ENCODE measurements around the gene UFSP1. TPM values are rescaled to one million over a fixed set of nuclear protein-coding genes. Genes with fewer than 3 reads are reported as not detected.

Gene UFSP1
- total RNA-seq, 4 donors from 2014 or later, result 4.7 to 8.0 (median 7.3) TPM

DNA sequence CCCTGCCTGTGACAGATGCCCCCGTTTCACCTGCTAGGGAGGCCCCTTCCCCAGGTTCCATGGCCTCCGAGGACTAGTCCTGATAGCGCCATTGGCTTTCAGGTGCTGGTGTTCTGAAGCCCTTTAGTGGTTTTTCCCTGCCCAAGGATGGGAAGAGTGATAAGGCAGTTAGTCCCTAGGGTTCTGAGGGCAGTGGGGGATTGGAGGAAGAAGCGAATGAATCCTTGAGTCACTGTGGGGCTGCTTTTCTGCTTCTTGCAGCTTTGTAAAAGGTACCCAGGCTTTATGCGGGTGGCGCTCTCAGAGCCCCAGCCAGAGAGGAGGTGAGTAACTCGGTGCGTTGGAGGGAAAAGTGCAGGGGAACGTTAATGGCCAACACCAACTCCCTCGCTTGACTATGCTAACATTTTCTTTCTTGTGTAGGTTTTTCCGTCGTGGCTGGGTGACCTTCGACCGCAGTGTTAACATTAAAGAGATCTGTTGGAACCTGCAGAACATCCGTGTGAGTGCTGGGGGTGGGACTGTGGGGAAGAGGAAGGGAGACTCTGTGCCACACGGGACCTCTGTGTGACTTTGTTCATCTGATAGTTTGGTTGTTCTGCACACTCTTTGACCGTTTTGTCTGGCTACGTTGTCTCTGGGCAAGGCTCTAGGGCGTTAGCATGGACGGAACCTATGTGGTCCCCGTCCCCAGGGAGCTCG, 3.9 kb downstream of the UFSP1 start:
- TF ChIP-seq, protein P1, sequence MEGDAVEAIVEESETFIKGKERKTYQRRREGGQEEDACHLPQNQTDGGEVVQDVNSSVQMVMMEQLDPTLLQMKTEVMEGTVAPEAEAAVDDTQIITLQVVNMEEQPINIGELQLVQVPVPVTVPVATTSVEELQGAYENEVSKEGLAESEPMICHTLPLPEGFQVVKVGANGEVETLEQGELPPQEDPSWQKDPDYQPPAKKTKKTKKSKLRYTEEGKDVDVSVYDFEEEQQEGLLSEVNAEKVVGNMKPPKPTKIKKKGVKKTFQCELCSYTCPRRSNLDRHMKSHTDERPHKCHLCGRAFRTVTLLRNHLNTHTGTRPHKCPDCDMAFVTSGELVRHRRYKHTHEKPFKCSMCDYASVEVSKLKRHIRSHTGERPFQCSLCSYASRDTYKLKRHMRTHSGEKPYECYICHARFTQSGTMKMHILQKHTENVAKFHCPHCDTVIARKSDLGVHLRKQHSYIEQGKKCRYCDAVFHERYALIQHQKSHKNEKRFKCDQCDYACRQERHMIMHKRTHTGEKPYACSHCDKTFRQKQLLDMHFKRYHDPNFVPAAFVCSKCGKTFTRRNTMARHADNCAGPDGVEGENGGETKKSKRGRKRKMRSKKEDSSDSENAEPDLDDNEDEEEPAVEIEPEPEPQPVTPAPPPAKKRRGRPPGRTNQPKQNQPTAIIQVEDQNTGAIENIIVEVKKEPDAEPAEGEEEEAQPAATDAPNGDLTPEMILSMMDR (IDR thresholded peaks at IDR 0.05), result no peak
- DNase-seq (ENCODE audit: low spot score) (no peak), ATAC-seq (ENCODE audit: low FRiP score) (no peak)

DNA sequence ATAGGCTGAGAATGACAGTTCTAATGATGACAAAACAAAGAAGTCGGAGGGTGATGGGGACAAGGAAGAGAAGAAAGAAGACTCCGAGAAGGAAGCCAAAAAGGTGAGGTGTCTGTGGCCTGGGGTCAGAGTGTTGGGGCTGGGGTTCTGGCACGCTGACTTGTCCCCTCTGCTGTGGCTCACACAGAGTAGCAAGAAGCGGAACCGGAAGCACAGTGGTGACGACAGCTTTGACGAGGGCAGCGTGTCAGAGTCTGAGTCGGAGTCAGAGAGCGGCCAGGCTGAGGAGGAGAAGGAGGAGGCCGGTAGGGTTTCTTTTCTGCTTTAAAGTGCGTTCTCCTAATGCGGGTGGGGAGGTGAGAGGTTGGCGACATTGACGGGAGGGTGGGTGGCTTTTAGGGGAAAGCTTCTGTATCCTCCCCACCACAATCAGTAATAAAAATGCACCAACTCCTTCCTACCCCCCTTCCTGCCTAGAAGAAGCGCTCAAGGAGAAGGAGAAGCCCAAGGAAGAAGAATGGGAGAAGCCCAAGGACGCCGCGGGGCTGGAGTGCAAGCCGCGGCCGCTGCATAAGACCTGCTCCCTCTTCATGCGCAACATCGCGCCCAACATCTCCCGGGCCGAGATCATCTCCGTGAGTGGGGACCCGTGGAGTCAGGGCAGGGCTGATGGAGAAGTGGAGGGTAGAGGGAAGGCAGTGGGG, 4.6 kb downstream of the UFSP1 start:
- ATAC-seq (ENCODE audit: low FRiP score) (no peak), DNase-seq (ENCODE audit: low spot score) (no peak)
- TF ChIP-seq, protein P1 (IDR thresholded peaks at IDR 0.05), result no peak

DNA sequence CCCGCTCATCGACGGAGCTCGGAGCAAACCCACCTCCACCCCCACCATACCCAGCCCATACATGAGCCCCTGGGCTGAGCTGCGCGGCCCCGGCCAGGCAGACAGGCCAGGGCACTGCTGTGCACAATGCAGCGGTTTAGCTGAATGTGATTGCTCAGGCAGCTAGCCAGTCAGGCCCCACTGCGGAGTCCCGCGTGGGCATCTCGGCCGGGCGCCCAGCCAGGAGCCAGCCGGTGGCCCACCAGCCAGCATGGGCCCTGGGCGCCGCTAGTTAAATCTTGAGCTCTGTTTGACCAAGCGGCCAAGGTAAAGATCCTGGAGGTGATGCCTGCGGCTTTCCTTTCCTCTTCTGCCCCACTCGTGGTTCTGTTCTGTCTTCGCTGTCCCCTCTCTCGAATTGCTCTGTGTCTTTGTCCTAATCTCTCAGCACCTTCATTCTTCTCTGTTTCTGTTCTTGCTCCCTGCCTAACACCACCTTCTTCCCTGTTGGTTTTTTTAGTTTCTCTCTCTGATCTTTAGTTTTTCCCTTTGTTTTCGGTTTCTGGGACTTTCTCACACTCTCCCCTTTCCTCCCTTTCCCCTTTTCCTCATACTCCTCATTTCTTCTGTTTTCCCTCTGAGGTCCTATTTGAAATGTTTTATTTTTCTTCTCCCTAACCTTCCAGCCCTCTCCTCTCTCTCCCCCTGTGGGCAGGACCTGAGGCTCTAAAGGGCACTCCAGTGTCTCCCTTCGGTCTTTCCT, 6.6 kb downstream of the UFSP1 start:
- ATAC-seq (ENCODE audit: low FRiP score), result no peak
- TF ChIP-seq, protein P1 (IDR thresholded peaks at IDR 0.05), result no peak

DNA sequence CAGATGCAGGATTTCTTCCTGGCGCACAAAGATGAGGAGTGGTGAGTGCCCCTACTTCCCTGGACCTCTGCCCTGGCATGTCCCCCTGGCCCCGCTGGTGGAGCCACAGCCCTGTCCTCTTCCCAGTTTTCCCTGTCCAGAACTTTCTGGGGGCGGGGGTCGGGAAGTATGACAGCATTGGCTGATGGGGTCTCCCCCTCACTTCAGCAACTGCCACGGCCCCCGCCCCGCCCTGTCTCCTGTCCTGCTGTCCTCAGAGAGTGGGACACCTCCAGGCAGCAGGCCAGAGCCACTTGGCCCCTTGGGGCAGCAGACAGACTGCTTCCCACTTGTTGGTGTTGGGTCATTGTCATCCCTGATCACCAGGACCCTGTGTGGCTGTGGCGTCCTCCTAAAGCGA, 7.3 kb downstream of the UFSP1 start:
- TF ChIP-seq, protein P1 (IDR thresholded peaks at IDR 0.05), result no peak
- no peak for DNase-seq (ENCODE audit: low spot score)
- no peak for ATAC-seq (ENCODE audit: low FRiP score)

More for the DNA sequence above, 6.6 kb downstream of the UFSP1 start:
- DNase-seq (ENCODE audit: low spot score), result no peak

DNA sequence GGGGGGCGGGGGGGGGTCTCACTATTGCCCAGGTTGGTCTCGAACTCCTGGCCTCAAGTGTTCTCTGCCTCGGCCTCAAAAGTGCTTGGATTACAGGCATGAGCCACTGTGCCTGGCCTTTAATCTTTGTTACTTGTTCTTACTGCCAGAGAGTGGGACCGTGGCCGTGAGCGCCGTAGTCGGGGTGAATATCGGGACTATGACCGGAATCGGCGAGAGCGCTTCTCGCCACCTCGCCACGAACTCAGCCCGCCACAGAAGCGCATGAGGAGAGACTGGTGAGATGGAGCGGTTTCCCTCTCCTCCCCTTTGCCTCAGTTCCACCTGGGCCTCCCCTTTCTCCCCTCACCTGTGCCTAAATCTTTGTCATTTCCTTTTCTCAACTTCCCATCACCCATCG, 8.4 kb downstream of the UFSP1 start:
- TF ChIP-seq, protein P1 (IDR thresholded peaks at IDR 0.05), result no peak
- no peak for ATAC-seq (ENCODE audit: low FRiP score)
- no peak for DNase-seq (ENCODE audit: low spot score)

DNA sequence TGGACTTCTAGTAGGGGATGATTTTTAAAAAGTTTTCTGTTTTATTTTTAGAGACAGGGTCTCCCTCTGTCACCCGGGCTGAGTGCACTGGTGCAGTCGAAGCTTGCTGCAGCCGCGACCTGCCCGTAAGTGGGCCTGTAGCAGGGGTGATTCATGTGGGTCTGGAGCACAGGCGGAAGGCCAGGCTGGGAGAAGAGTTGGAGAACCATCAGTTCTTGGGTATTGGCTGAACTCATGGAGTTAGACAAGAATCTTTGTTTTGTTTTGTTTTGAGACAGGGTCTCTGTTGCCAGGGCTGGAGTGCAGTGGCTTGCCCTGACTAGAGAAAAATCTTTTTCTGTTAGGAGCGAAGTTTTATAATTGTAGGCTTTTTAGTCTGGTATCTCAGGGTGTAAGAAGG, 8.9 kb downstream of the UFSP1 start:
- ATAC-seq (ENCODE audit: low FRiP score), result no peak
- TF ChIP-seq, protein P1 (IDR thresholded peaks at IDR 0.05), result no peak
- no peak for DNase-seq (ENCODE audit: low spot score)

Data from omental fat pad (tissue), 4 donors.